Mesendoderm (in vitro differentiated cells): ENCODE results near the gene POLR2F.

Source experiments
- DNase-seq: peaks from one replicate; pipeline ENCODE4 v3.0.0; 2013
- H2AK5ac ChIP-seq: 2 replicates; pipeline ENCODE4 v1.6.1; 2013; ENCODE audit warnings: low read length, inconsistent platforms
- H2BK120ac ChIP-seq: 2 replicates; pipeline ENCODE4 v1.6.1; 2013; ENCODE audit warnings: low read depth, mild to moderate bottlenecking, low read length, moderate library complexity, mixed read lengths
- H2BK15ac ChIP-seq: replicated peaks from 2 replicates; pipeline ENCODE4 v1.6.1; 2013; ENCODE audit warnings: low read depth, mild to moderate bottlenecking, moderate library complexity
- H2BK5ac ChIP-seq: 2 replicates; pipeline ENCODE4 v1.6.1; 2013; ENCODE audit warnings: low read length, inconsistent platforms
- H3K18ac ChIP-seq: 2 replicates; pipeline ENCODE4 v1.6.1; 2013; ENCODE audit warnings: mild to moderate bottlenecking, low read length, mixed read lengths
- H3K23ac ChIP-seq: one replicate; pipeline ENCODE4 v1.6.1; 2013; ENCODE audit warnings: low read length
- H3K27ac ChIP-seq: 2 replicates; pipeline ENCODE4 v1.5.1; 2013; ENCODE audit warnings: low read depth, mild to moderate bottlenecking, inconsistent platforms, low read length, moderate library complexity
- H3K27me3 ChIP-seq: 2 replicates; pipeline ENCODE4 v1.6.1; 2013; ENCODE audit warnings: low read length, control low read depth, mild to moderate bottlenecking, inconsistent platforms; ENCODE audit not compliant: insufficient read depth, poor library complexity
- H3K36me3 ChIP-seq: 2 replicates; pipeline ENCODE4 v1.6.1; 2013; ENCODE audit warnings: low read length, inconsistent platforms; ENCODE audit not compliant: control insufficient read depth, insufficient read depth
- H3K4ac ChIP-seq: one replicate; pipeline ENCODE4 v1.6.1; 2013; ENCODE audit warnings: low read depth, mild to moderate bottlenecking, low read length, moderate library complexity
- H3K4me1 ChIP-seq: 2 replicates; pipeline ENCODE4 v1.6.1; 2013; ENCODE audit warnings: low read depth, low read length, inconsistent platforms; ENCODE audit not compliant: control insufficient read depth
- H3K4me2 ChIP-seq: 2 replicates; pipeline ENCODE4 v1.6.1; 2013; ENCODE audit warnings: low read length
- H3K4me3 ChIP-seq: 2 replicates; pipeline ENCODE4 v1.5.1; 2013; ENCODE audit warnings: mild to moderate bottlenecking, low read length
- H3K56ac ChIP-seq: one replicate; pipeline ENCODE4 v1.6.1; 2013; ENCODE audit warnings: low read length
- H3K79me1 ChIP-seq: 2 replicates; pipeline ENCODE4 v1.6.1; 2013; ENCODE audit warnings: low read length, inconsistent platforms
- H3K79me2 ChIP-seq: 2 replicates; pipeline ENCODE4 v1.6.1; 2013; ENCODE audit warnings: mild to moderate bottlenecking, low read length; ENCODE audit not compliant: control insufficient read depth, insufficient read depth
- H3K9ac ChIP-seq: 2 replicates; pipeline ENCODE4 v1.6.1; 2013; ENCODE audit warnings: low read length, inconsistent platforms
- H4K5ac ChIP-seq: one replicate; pipeline ENCODE4 v1.6.1; 2013; ENCODE audit warnings: low read length
- H4K8ac ChIP-seq: one replicate; pipeline ENCODE4 v1.6.1; 2013; ENCODE audit warnings: low read depth, mild to moderate bottlenecking, control low read depth, low read length, moderate library complexity
- WGBS: extraction: QIAGEN DNeasy Blood & Tissue Kit; methylation state at CpG from one replicate; pipeline ENCODE4 v1.1.7; 2013; ENCODE audit warnings: low lambda C conversion rate, missing lambda C conversion rate; ENCODE audit not compliant: insufficient coverage; ENCODE audit errors: extremely low coverage; 5-methylcytosine and 5-hydroxymethylcytosine counted together

Gene POLR2F

GRCh38 chr22:37970864-37971263 lies 17.4 kb downstream of the POLR2F start:
- peaks cover 6% of the 10 kb centered on the region for H3K4me1 ChIP-seq
- H3K56ac ChIP-seq: no peak overlapping the region
- no peak overlapping the region for H3K27ac ChIP-seq
- H3K9ac ChIP-seq: no peak overlapping the region
- H2BK120ac ChIP-seq: no peak overlapping the region
- no peaks in the 10 kb centered on the region for H3K27me3 ChIP-seq
- H2BK5ac ChIP-seq: no peak overlapping the region
- no peak overlapping the region for H3K4me2 ChIP-seq
- H3K23ac ChIP-seq: no peak overlapping the region
- H4K8ac ChIP-seq: no peak overlapping the region
- no peak overlapping the region for H3K4me3 ChIP-seq
- no peak overlapping the region for H3K4ac ChIP-seq
- no peak overlapping the region for H2AK5ac ChIP-seq
- H2BK15ac ChIP-seq: no peak overlapping the region
- H3K36me3 ChIP-seq: peaks cover 2% of the 10 kb centered on the region
- no peaks in the 10 kb centered on the region for H3K79me2 ChIP-seq
- H4K5ac ChIP-seq: no peak overlapping the region
- peaks cover 4% of the 10 kb centered on the region for H3K79me1 ChIP-seq
- no peak overlapping the region for H3K18ac ChIP-seq
- WGBS: no CpG with 5 or more reads among the region's 4 CpGs
- DNase-seq: no peak

GRCh38 chr22:37971475-37972434 lies 18.3 kb downstream of the POLR2F start:
- Histone ChIP-seq H3K4me2 (no peak overlapping the region), H3K27me3 (no peaks in the 10 kb centered on the region), H3K18ac (no peak overlapping the region), H3K4me3 (no peak overlapping the region), H3K27ac (no peak overlapping the region), H2BK15ac (no peak overlapping the region), H2BK5ac (no peak overlapping the region), H3K79me2 (no peaks in the 10 kb centered on the region), H3K4ac (no peak overlapping the region), H2BK120ac (no peak overlapping the region), H3K4me1 (peaks cover 6% of the 10 kb centered on the region), H3K56ac (peak overlapping the region; percentile 29), H3K79me1 (no peaks in the 10 kb centered on the region), H3K9ac (no peak overlapping the region), H3K36me3 (peaks cover 2% of the 10 kb centered on the region), H4K5ac (no peak overlapping the region), H4K8ac (no peak overlapping the region), H3K23ac (no peak overlapping the region), H2AK5ac (no peak overlapping the region)
- peak; percentile 59 for DNase-seq
- no CpG with 5 or more reads among the region's 7 CpGs for WGBS

- no peak overlapping the region for H3K4me2 ChIP-seq
- H4K5ac ChIP-seq: no peak overlapping the region
- H2BK120ac ChIP-seq: no peak overlapping the region
- peaks cover 6% of the 10 kb centered on the region for H3K4me1 ChIP-seq
- no CpG with 5 or more reads among the region's 3 CpGs for WGBS
- peaks cover 2% of the 10 kb centered on the region for H3K36me3 ChIP-seq
- no peak overlapping the region for H3K56ac ChIP-seq
- DNase-seq: no peak
- H2BK5ac ChIP-seq: no peak overlapping the region
- no peaks in the 10 kb centered on the region for H3K27me3 ChIP-seq
- no peak overlapping the region for H4K8ac ChIP-seq
- no peak overlapping the region for H3K18ac ChIP-seq
- no peak overlapping the region for H2AK5ac ChIP-seq
- no peaks in the 10 kb centered on the region for H3K79me1 ChIP-seq
- no peak overlapping the region for H3K4me3 ChIP-seq
- no peak overlapping the region for H3K9ac ChIP-seq
- no peak overlapping the region for H3K27ac ChIP-seq
- no peak overlapping the region for H3K23ac ChIP-seq
- H3K79me2 ChIP-seq: no peaks in the 10 kb centered on the region
- H2BK15ac ChIP-seq: no peak overlapping the region
- no peak overlapping the region for H3K4ac ChIP-seq
Observed at GRCh38 chr22:37972527-37972926, 19.0 kb downstream of the POLR2F start.

GRCh38 chr22:37973271-37974170 lies 20.0 kb downstream of the POLR2F start:
- Histone ChIP-seq H2AK5ac (no peak overlapping the region), H3K27ac (no peak overlapping the region), H3K18ac (no peak overlapping the region), H4K5ac (no peak overlapping the region), H3K9ac (no peak overlapping the region), H3K4me3 (no peak overlapping the region), H3K79me2 (no peaks in the 10 kb centered on the region), H2BK15ac (no peak overlapping the region), H2BK120ac (no peak overlapping the region), H3K23ac (no peak overlapping the region), H3K4ac (no peak overlapping the region), H3K4me1 (peaks cover 6% of the 10 kb centered on the region), H3K4me2 (no peak overlapping the region), H3K79me1 (no peaks in the 10 kb centered on the region), H3K36me3 (no peaks in the 10 kb centered on the region), H3K27me3 (no peaks in the 10 kb centered on the region), H3K56ac (no peak overlapping the region), H2BK5ac (no peak overlapping the region), H4K8ac (no peak overlapping the region)
- no peak for DNase-seq
- WGBS: no CpG with 5 or more reads among the region's 33 CpGs

GRCh38 chr22:37975153-37975552 lies 21.7 kb downstream of the POLR2F start:
- Histone ChIP-seq H3K4me1 (peaks cover 6% of the 10 kb centered on the region), H2BK120ac (no peak overlapping the region), H3K27me3 (no peaks in the 10 kb centered on the region), H3K18ac (no peak overlapping the region), H3K9ac (no peak overlapping the region), H3K4ac (no peak overlapping the region), H2AK5ac (no peak overlapping the region), H4K5ac (no peak overlapping the region), H3K36me3 (no peaks in the 10 kb centered on the region), H3K79me1 (no peaks in the 10 kb centered on the region), H3K79me2 (no peaks in the 10 kb centered on the region), H3K56ac (no peak overlapping the region), H3K4me3 (no peak overlapping the region), H3K27ac (no peak overlapping the region), H3K23ac (no peak overlapping the region), H2BK15ac (no peak overlapping the region), H4K8ac (no peak overlapping the region), H2BK5ac (no peak overlapping the region), H3K4me2 (no peak overlapping the region)
- no CpG with 5 or more reads among the region's 2 CpGs for WGBS
- DNase-seq: no peak
